Nephron (organoid): ENCODE data around the gene GALNT9.

Source experiments
- H3K27ac Mint-ChIP-seq, 3 experiments: 2 replicates each; pipeline ENCODE4 v1.8.0; 2020; ENCODE audit warnings: mixed read lengths in 3 of 3, mild to moderate bottlenecking in 2 of 3, moderate library complexity in 1 of 3
- H3K27me3 Mint-ChIP-seq: 2 replicates; pipeline ENCODE4 v1.8.0; 2021; ENCODE audit warnings: low read depth, mild to moderate bottlenecking, moderate library complexity, mixed read lengths
- H3K36me3 Mint-ChIP-seq: 2 replicates; pipeline ENCODE4 v1.8.0; 2020; ENCODE audit warnings: low read depth, mixed read lengths
- H3K4me1 Mint-ChIP-seq: 2 replicates; pipeline ENCODE4 v1.8.0; 2020; ENCODE audit warnings: mixed read lengths
- H3K4me3 Mint-ChIP-seq, 3 experiments: 2 replicates each; pipeline ENCODE4 v1.8.0; 2020; ENCODE audit warnings: mild to moderate bottlenecking in 3 of 3, mixed read lengths in 3 of 3, moderate library complexity in 2 of 3
- H3K9me3 Mint-ChIP-seq: 2 replicates; pipeline ENCODE4 v1.8.0; 2020; ENCODE audit warnings: mixed read lengths
- TF ChIP-seq, protein P1 (sequence below), 3 experiments: fragments of 200-600 bp; sonication (generic); IDR thresholded peaks; one replicate each; pipeline ENCODE4 v1.5.0; 2021; ENCODE audit warnings: antibody characterized with exemption in 3 of 3; ENCODE audit not compliant: unreplicated experiment in 3 of 3

GALNT9 gene

DNA sequence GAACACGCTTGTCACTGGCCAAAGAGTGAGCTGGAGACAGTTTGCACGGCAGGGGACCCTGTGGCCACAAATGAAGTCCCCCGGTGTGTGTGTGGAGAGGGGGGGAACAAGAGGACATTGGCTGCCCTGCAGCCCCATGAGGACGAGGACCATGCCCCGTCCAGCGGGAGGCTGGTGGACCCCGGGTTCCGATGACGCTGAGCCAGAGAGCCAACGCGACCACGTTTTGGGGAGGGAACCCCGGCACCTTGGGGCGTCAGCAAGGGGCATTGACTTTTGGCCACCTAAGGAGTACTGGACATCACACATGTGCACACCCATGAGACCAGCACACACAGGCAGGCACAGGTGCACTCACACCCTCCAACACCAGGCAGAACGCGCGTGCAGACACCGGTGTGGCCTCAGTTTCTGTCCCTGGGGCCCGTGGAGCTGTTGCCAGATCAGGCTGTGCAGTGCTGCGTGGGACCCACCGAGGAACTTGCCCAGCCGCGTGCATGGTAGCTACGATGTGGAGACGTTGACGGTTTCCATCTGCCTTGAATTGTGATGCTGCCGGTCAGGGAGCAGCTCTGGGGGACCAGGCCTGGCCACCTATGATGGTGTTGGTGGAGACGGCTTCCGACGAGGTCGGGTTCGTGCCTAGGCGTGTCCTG, 158.6 kb downstream of the GALNT9 start:
- TF ChIP-seq, protein P1, sequence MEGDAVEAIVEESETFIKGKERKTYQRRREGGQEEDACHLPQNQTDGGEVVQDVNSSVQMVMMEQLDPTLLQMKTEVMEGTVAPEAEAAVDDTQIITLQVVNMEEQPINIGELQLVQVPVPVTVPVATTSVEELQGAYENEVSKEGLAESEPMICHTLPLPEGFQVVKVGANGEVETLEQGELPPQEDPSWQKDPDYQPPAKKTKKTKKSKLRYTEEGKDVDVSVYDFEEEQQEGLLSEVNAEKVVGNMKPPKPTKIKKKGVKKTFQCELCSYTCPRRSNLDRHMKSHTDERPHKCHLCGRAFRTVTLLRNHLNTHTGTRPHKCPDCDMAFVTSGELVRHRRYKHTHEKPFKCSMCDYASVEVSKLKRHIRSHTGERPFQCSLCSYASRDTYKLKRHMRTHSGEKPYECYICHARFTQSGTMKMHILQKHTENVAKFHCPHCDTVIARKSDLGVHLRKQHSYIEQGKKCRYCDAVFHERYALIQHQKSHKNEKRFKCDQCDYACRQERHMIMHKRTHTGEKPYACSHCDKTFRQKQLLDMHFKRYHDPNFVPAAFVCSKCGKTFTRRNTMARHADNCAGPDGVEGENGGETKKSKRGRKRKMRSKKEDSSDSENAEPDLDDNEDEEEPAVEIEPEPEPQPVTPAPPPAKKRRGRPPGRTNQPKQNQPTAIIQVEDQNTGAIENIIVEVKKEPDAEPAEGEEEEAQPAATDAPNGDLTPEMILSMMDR (IDR thresholded peaks at IDR 0.05; ENCODE audit: unreplicated experiment in 3 of 3), result no peak
- no peaks in the 10 kb centered on the region for H3K36me3 Mint-ChIP-seq
- no peak overlapping the region for H3K4me3 Mint-ChIP-seq
- peaks cover 44% of the 10 kb centered on the region for H3K27me3 Mint-ChIP-seq
- no peak overlapping the region for H3K27ac Mint-ChIP-seq
- no peaks in the 10 kb centered on the region for H3K9me3 Mint-ChIP-seq
- no peaks in the 10 kb centered on the region for H3K4me1 Mint-ChIP-seq

DNA sequence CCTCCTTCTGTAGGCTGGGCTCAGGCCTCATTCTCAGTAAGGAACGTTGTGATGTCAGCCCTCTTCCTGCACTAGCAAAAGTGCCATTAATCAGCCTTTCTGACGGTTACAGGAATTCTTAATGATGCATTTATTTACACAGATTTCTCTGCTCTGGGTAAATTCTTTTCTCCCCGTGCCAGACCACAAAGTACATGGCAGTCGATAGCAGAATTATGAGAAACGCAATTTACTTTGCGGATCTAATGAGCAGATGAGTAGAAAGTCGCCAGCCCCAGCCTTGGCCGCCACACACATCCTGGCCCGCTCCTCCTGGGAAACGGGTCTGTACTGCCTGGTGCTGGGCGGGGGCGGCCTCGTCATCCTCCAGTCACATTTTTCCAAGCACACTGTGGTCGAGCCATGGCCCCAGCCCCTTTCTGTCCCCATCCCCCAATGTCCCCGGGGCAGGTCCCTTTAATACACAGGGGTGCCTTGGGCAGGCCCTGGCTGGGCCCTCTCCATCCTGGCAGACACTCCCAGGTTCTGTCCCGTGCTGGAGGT, 159.2 kb downstream of the GALNT9 start:
- H3K36me3 Mint-ChIP-seq, result no peaks in the 10 kb centered on the region
- no peak overlapping the region for H3K4me3 Mint-ChIP-seq
- no peaks in the 10 kb centered on the region for H3K4me1 Mint-ChIP-seq
- TF ChIP-seq, protein P1 (IDR thresholded peaks at IDR 0.05; ENCODE audit: unreplicated experiment in 3 of 3), result no peak
- H3K27ac Mint-ChIP-seq, result no peak overlapping the region
- H3K27me3 Mint-ChIP-seq, result peaks cover 41% of the 10 kb centered on the region
- H3K9me3 Mint-ChIP-seq, result no peaks in the 10 kb centered on the region

DNA sequence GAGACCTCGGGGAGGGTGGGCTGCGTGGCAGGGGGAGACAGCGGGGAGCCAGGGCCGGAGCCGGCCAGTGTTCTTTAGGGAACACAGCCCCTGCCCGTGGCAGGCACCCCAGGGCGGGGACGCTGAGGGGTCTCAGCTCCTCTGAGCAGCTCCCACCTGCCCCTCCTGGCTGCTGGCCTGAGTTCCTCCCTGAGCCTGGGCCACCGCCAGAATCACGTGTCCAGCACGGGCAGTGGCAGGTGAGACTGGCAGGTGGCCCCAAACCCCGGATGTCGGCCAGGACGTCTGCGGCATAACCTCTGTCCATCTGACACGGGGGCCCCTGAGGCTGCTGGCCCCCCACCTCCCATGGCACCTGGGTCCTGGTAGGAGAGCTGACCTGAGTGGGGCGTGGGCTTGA, 160.0 kb downstream of the GALNT9 start:
- Mint-ChIP-seq H3K4me1 (no peaks in the 10 kb centered on the region), H3K9me3 (no peaks in the 10 kb centered on the region), H3K27ac (no peak overlapping the region), H3K36me3 (no peaks in the 10 kb centered on the region), H3K27me3 (peaks cover 39% of the 10 kb centered on the region), H3K4me3 (no peak overlapping the region)
- TF ChIP-seq, protein P1 (IDR thresholded peaks at IDR 0.05; ENCODE audit: unreplicated experiment in 3 of 3), result no peak

DNA sequence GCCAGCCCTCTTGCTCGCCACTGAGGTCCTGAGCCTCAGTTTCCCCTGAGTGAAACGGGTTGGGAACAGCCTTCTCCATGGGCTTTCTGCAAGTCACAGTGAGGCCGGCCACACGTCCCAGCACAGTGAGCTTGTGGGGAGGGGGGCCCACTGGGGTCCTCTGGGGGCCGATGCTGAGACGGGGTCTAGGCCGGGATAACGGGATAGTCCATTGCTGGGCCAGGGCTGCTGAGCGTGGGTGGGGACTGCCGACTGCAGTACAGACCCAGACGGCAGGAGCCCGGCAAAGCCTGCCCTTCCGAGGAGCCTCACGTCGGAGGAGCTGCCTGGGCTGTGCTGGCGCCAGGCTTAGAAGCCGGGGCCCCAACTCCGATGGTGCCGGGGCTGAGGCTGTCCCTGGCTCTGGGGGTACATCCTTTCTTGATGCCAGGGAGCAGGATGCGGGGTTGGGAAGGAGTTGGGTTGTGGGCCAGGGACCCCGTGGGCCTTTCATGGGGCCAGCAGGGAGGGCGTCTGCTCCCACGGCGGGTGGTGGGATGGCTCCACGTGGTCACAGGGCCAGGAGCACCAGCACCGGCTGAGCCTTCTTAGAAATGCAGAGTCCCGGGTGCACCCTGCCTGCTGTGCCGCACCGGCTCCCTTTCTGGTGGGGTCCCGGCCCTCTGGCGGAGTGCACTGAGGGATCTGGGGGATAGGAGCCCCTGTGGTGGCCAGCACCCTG, 160.9 kb downstream of the GALNT9 start:
- no peak overlapping the region for H3K27ac Mint-ChIP-seq
- H3K9me3 Mint-ChIP-seq, result no peaks in the 10 kb centered on the region
- peaks cover 44% of the 10 kb centered on the region for H3K27me3 Mint-ChIP-seq
- no peaks in the 10 kb centered on the region for H3K36me3 Mint-ChIP-seq
- no peaks in the 10 kb centered on the region for H3K4me1 Mint-ChIP-seq
- no peak overlapping the region for H3K4me3 Mint-ChIP-seq
- TF ChIP-seq, protein P1 (IDR thresholded peaks at IDR 0.05; ENCODE audit: unreplicated experiment in 3 of 3), result no peak

DNA sequence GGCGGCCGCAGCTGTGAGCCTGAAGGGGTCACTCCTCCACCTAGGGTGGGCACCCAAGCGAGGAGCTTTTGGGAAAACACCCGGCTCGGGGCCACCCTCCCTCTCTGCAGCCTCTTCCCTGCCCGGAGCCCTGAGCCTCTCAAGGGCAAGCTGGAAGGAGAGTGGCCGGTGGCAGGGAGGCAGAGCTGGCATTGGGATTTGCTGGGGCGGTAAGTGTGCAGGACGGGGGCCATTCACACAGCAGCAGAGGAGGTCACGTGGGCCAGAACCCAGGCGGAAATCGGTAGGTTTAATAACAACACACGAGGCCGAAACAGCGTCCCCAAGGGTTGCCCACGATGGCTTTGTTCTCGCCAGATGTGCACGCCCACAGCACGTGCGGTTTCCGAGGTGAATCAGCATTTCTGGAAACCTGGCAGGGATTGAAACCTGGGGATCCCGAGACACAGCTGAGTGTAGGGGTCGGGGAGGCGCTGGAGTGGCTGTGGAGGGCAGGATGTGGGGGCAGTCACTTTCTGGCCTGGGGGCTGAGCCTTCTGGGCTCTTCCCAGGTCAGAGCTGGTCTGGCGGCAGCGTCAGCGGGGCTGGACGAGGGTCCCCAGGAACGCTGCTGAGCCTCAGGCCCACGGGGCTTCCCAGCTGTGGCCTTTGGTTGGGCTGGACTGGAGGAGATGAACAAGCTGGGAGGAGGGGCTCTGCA, 161.6 kb downstream of the GALNT9 start:
- Mint-ChIP-seq H3K36me3 (no peaks in the 10 kb centered on the region), H3K9me3 (no peaks in the 10 kb centered on the region), H3K4me1 (no peaks in the 10 kb centered on the region), H3K4me3 (no peak overlapping the region), H3K27me3 (peaks cover 37% of the 10 kb centered on the region), H3K27ac (no peak overlapping the region)
- TF ChIP-seq, protein P1 (IDR thresholded peaks at IDR 0.05; ENCODE audit: unreplicated experiment in 3 of 3), result no peak
